Renal pelvis (tissue), 4 donors: ENCODE data around the gene TRIM38. TPM values are rescaled to one million over a fixed set of nuclear protein-coding genes. Genes with fewer than 3 reads are reported as not detected.
"Not testable (repeated sequence)": the region's sequence is repeated elsewhere in the genome, so short reads cannot be mapped to it uniquely, and the experiment has no call there.

Experiments
- DNase-seq: peaks from one replicate; pipeline ENCODE4 v3.0.0-alpha.2; 2013
- polyA plus RNA-seq, 3 donors: library from polyadenylated mRNA; unstranded; fragments of 120-200 nt; gene quantifications; one replicate each; pipeline ENCODE4 v1.2.1, GENCODE V29; 2013; ENCODE audit not compliant: insufficient read length in 3 of 3

TRIM38 gene
- polyA plus RNA-seq, 3 donors: 9.2 to 16.7 (median 11.9) TPM

DNA sequence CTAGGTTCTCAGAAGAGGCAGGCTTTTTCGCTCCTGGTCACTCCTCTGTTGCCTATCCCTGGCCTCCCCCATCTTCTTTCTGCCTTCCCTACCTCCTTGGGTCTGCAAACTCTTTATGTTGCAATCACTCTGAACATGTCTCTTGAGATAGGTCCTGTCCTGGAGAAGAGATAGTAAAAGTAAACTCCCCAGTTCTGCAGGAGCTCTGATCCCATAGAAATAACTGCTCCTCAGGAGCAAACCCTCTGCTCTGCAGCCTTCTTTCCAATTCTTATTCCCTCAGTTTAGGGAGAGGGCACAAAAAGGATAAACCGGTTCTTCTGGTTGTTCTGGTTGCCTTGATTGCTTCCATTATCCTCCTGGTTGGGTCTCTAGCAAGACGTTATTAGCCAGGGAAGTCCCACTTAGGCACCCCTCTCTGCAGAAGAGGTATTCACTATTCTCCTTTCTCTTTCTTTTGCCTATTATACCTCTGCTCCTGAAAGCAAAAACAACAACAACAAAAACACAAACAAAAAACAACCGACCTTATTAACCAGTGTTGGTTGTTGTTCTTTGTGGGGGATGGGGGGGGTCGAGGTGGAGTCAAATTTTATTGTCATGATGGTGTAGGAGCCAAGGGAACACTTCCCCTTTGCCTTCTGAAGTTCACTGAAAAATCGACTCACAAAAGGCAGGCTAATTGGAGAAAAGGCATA lies 973 bp downstream of the TRIM38 start:
- peak; percentile 52 for DNase-seq

GRCh38 chr6:25965058-25965457 lies 2.5 kb downstream of the TRIM38 start:
- no peak for DNase-seq

DNA sequence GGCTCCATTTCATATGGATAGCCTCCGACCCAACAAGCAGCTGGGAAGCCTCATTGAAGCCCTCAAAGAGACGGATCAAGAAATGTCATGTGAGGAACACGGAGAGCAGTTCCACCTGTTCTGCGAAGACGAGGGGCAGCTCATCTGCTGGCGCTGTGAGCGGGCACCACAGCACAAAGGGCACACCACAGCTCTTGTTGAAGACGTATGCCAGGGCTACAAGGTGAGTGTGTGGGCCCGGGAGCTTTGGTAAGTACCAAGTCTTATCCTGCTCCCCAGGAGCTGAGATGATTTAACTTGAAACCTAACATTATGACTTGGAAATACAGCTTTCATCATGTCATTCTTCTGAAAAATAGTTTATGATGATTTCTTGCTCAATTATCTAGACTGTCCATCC lies 4.1 kb downstream of the TRIM38 start:
- no peak for DNase-seq

DNA sequence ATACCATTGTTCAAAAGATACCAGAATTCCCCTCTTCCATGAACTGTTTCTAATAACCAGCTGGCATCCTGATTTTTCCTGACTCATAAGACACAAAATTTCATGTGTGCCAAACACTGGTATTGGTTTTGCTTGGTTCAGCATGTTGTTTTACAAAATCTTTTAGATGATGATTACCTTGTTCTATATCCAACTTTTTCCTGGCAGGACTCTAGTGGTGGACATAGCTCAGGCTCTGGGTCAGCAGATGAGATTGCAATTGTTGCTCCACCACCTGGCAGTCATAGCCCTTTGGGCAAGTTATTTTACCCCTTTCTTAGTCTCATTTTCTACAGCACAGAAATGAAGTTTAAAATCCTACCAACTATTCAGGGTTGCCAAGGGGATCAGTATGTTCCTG lies 6.2 kb downstream of the TRIM38 start:
- DNase-seq: no peak

GRCh38 chr6:25971187-25971821 lies 8.7 kb downstream of the TRIM38 start:
- DNase-seq: peak; percentile 76

DNA sequence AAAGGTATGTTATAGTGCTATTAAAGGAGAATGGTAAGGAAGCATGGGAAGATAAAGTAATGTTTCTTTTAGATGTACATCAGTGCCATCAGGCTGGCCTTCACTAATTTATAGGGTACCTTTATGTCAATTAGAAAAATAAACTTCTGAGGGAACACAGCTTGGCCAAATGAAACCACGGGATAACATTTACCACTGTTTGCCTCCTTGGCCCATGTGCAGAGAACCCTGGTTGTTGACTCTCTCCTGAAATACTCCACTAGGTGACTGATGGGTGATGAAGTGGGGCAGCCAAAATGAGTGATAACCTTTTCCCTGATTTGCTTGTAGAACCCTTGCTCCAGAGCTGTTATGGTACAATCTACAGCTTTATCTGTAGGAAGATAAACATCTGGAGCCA lies 9.5 kb downstream of the TRIM38 start:
- DNase-seq: no peak

DNA sequence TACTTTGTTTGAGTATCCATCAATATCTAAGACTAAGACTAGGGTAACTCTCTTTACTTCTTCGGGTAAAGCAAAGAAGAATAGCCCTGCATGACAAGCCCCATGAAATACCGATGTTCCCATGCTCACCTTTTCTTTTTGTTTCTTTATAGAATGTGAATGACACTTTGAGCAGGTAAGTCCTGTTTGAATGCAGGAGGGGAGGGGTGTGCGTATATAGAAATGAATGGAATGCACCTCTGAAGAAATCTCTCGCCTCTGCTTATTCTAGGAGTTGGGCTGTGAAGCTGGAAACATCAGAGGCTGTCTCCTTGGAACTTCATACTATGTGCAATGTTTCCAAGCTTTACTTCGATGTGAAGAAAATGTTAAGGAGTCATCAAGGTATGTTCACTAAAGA lies 10.3 kb downstream of the TRIM38 start:
- no peak for DNase-seq

DNA sequence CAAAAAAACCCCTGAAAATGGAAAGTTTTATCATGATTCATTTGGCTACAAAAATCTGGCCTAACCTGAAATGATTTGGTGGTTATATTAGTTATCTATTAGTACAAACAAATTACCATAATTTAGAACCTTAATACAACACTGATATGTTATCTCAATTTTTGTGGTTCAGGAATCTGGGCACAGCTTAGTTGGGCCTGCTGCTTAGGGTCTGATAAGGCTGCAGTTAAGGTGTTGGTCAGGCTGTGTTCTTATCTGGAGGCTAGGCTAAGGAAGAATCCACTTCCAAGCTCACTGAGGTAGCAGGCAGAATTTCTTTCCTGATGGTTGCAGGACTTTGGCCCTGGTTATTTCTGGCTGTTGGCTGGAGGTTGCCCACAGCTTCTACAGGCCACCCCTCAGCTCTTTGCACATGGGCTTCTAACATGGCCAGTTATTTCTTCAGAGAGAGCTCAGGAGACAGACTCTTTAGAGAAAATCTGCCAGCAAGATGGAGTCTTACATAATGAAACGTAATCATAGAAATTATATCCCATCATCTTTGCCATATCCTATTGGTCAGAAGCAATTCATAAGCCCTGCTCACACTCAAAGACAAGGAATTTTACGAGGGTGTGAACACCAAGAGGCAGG lies 11.4 kb downstream of the TRIM38 start:
- DNase-seq: no peak

- DNase-seq: no peak
Measured at GRCh38 chr6:25975923-25976560, 13.4 kb downstream of the TRIM38 start.

DNA sequence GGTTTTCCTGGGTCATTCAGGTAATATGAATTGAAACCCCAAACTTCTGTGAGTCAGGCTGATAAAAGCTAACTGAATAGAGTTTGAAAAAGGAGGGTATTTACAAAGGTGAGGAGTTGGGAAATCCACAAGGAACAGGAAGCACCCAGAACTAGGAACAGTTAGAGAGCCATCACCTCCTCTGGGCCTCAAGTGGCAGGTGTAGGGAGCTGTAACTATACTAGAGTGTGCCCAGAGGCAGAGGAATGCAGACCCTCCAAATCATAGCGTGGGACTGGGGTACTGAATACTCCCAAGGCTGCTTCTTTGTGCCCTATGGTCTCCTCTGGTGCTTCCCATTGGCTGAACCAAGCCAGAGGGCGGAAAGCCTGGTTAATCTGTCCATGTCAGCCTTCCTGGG lies 18.3 kb downstream of the TRIM38 start:
- DNase-seq: no peak

- no peak for DNase-seq
Measured at GRCh38 chr6:25981568-25982263, 19.1 kb downstream of the TRIM38 start.

DNA sequence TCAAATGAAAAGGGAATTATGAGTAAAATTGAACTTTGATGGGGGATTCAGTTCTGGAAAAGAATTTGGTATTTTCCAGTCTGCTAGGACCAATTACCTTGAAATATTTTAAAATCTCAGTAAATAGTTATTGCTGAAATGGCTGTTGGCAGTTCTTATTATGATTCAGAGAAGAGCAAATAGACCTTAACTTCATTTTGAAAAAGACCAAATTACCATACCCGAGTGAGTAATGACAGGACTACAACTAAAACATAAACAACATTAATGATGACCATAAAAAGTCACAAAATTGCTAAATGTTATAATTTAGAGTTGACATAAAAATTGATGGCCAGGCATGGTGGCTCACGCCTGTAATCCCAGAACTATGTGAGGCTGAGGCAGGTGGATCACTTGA lies 21.7 kb downstream of the TRIM38 start:
- DNase-seq: no peak

- no peak for DNase-seq
Measured at GRCh38 chr6:25987845-25988244, 25.2 kb downstream of the TRIM38 start.

DNA sequence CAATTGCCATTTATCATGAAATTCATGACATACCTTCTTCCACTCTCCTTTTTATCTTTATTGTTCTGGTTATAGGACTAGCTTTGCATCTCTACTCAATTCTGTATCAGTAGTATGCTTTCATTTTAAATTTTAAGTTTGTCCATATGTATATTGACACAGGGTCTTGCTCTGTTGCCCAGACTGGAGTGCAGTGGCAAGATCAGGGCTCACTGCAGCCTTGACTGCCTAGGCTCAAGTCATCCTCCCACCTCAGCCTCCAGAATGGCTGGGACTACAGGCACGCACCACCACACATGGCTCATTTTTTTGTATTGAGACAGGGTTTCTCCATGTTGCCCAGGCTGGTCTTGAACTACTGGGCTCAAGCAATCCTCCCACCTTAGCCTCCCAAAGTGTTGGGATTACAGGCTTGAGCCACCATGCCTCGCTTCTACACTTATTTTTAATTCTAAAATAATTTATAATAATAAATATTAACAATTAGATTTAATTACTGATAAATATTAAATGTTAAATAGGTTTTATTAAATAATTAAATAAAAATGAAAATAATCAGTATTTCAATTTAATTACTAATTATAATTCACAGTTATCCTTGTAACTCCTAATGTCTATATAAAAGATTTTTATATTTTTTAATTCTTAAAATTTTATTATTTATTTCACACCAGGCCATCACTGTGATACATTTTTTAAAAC lies 27.7 kb downstream of the TRIM38 start:
- no peak for DNase-seq

GRCh38 chr6:25991785-25992412 lies 29.3 kb downstream of the TRIM38 start:
- peak; percentile 80 for DNase-seq

DNA sequence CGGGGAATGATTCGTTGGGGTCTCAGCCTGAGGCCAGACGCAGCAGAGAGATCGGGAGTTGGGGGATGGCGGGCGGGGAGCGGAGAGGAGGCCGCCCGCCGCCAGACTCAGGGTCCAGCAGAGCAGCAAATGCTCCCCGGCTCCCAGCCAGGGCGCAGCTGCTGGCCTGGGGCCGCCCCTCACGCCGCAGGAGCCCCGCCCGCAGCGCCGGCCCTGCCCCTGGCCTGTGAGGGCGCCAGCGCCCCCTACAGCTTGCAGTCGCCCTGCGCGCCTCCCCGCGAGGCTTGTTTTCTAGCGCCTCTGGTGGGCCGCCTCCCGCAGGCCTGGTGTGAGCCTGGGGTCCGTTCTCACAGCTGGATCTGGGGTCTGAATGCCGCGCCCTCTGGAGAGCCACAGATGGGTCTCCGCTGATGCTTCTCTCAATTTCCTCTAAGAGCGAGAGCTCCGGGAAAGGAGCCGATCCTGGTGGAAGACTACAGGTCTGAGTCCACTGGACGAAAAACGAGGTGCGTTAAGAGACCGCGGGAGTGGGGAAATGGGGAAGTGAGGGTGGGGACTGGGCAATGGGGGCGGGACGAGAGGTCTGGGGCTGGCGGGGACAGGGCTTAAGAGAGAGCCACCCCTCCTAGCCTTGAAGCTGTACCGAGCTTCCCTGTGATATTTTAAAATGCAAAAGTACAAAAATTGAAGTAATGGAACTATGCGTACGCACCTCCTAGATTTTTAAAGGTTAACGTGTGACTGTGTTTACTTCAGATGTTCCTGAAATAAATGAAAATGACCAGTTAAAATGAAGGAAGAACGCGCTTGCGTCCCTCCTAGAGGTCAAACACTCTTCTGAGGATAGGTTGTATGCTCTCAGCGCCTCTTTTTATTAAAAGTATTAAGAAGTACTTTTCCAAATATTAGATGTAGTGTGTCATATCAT lies 30.1 kb downstream of the TRIM38 start:
- peak; percentile 97 for DNase-seq

DNA sequence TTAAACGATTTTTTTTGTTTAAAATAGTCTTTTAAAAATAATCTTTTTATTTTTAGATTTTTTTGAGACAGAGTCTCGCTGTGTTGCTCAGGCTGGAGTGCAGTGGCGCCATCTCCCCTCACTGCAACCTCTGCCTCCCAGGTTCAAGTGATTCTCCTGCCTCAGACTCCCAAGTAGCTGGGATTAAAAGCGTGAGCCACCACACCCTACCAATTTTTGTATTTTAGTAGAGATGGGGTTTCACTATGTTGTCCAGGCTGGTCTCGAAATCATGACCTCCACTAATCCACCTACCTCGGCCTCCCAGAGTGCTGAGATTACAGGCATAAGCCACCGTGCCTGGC lies 30.7 kb downstream of the TRIM38 start:
- DNase-seq: not testable (repeated sequence)

DNA sequence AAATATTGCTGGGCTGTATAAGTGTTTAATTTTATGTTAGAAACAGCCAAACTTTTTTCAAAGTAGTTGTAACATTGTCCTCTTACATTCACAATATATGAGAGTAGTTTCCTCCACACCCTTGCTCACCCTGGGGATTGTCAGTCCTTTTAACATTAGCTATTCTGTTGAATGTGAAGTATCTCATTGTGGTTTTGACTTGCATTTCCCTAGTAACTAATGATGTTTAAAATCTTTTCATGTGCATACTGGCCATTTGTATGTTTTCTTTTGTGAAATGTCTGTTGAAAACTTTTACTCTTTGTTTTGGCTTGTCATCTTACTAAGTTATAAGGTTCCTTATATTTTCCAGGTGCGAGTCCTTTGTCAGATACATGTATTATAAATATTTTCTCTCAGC lies 32.9 kb downstream of the TRIM38 start:
- DNase-seq: no peak

GRCh38 chr6:25997921-25998320 lies 35.3 kb downstream of the TRIM38 start:
- DNase-seq: no peak

- DNase-seq: no peak
Measured at GRCh38 chr6:25998379-25998778, 35.8 kb downstream of the TRIM38 start.
